Eye (tissue), 1 donor: Measurements from ENCODE around the gene ITPK1.

Experiments
- DNase-seq: peaks from one replicate; pipeline ENCODE4 v3.0.0-alpha.2; 2015

Gene ITPK1

GRCh38 chr14:93005838-93006237 is 109.9 kb downstream of the ITPK1 start:
- no peak for DNase-seq

- no peak for DNase-seq
These were observed 110.5 kb downstream of the ITPK1 start for GRCh38 chr14:93005135-93005813.

DNA sequence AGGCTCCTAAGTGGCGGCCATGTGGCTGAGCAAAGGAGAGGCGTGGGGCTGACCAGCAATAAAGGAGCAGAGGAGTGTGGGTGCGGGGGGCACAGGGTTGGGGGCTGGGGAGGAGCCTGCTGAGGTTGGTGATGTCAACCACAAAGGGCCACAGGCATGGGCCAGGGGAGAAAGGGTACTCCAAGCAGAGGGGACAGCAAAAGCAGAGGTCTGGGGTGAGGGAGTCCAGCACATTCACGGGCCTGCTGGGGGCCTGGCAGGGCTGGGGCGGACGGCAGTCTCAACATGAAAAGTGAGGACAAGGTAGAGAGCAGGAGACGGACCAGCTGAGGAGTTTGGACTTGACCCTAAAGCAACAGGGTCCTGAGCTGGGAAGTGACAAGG is 111.0 kb downstream of the ITPK1 start:
- no peak for DNase-seq

DNA sequence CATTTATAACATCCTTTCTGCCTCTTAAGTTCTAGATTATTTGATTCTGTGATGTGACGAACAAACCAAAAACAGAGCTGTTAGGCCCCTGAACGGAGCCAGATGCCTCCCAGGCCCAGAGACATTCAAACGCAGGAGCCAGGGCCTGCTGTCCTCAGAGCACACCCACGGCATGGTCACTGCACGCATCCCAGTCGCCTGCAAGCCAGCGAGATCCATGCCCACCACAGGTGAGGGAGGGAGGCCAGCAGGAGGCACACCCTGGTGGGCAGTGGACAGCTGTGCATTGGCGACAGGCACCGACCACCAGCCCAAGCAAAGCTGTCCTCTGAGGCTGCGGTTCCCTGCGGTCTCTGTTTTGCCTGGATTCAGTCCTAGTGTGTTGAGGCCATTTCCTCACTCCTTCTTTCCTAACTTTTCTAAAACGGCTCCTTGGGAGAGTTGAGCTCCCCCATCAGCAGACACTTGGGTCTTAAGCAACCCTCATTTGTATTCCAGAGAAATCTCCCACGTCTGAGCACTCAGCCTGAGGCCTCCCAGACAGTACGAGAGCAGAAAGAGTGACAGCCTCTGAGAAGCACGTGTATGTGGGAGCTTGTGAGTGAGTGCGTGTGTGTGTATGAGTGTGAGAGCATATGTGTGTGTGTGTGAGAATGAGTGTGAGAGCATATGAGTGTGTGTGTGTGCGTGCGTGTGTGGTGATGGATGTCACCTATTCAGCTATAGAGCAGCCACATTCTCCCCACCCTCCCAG is 111.6 kb downstream of the ITPK1 start:
- DNase-seq, result no peak

DNA sequence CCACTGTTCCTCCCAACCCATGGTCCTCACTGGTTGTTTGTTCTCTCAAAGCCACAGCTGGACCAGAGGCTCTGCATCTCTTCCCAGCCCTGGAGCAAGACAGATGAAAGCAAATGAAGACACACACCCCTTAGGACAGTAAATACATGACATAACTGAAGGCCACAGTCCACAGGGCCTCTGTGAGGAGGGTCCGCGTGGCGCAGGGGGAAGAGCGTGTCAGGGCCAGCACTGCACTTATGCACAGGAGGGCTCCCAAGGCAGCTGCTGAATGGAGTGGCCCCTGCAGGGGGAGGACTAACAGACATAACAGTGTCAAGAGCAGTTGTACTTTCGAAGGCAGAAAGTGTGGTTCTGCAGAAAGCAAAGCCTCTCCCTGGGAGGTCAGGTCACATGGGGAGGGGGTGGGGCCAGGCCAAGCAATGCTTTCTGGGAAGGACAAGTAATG is 112.8 kb downstream of the ITPK1 start:
- DNase-seq, result no peak

GRCh38 chr14:93002049-93002448 is 113.7 kb downstream of the ITPK1 start:
- no peak for DNase-seq

GRCh38 chr14:92998946-92999345 is 116.8 kb downstream of the ITPK1 start:
- DNase-seq, result no peak

GRCh38 chr14:92997343-92998061 is 118.2 kb downstream of the ITPK1 start:
- peak; percentile 26 for DNase-seq

DNA sequence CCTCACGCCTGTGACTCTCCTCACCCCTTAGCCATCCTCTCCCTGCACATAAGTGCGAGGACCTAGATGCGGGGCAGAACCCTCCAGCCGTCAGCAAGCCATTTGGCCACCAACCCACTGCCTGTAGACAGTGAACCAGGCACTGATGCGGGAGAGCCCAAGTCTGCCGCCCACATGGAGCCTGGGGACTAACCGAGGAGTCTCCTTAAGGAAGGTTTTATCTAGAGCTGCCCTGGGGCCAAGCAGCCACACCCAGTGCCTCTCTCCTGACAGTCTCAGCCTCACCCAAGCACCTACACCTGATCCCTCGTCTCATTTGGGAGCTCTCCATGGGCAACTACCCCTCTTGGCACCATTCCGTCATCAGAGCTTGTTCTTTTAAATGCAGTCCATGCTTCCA is 120.1 kb downstream of the ITPK1 start:
- DNase-seq, result no peak

- DNase-seq, result no peak
These were observed 120.8 kb downstream of the ITPK1 start for GRCh38 chr14:92994942-92995341.

DNA sequence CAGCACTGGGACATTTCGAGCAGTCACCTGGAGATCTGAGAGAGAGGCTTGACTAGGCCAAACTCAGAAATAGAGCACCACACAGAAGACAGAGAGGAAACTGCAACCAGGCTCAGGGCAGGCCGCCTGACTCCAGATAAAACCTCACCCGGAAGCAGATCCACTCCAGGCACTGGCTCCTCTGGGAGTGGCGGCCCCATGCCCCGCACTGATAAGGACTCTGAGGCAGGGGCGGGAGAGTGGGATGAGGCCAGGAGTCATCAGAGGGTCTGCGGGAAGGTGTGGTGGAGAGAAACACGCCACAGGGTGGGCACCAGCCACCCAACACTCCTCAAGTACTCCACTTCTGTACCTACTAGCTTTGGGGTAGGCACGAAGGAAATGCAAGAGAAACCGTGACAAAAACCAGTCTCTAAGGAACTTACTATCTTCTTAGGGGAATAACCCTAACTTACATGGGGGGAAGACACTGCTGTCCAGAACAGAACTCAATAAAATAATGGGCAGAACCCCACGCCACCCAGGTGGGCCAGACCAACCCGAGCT is 121.5 kb downstream of the ITPK1 start:
- DNase-seq, result no peak

DNA sequence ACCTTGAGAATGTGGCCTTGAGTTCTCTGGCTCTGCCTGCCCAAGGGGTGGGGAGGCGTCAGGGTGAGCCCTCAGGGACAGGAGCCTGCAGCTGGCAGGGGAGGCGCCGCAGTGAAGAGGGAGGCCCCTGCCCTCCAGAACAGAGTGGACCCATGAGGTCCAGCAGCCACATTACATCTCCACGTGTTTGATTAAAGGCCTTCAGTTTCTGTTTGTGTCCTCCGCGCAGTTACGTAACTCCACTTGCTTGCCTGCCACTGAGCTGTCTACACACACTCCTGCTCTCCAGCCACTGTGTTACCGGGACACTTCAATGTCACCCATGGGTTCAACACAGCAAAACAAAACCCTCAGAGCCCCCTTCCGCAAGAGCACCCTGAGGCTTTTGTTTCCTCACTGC is 122.4 kb downstream of the ITPK1 start:
- no peak for DNase-seq

- no peak for DNase-seq
These were observed 124.2 kb downstream of the ITPK1 start for GRCh38 chr14:92991536-92991935.

GRCh38 chr14:92990456-92991430 is 125.0 kb downstream of the ITPK1 start:
- DNase-seq, result peak; percentile 93

- DNase-seq, result no peak
These were observed 126.7 kb downstream of the ITPK1 start for GRCh38 chr14:92988786-92989755.

DNA sequence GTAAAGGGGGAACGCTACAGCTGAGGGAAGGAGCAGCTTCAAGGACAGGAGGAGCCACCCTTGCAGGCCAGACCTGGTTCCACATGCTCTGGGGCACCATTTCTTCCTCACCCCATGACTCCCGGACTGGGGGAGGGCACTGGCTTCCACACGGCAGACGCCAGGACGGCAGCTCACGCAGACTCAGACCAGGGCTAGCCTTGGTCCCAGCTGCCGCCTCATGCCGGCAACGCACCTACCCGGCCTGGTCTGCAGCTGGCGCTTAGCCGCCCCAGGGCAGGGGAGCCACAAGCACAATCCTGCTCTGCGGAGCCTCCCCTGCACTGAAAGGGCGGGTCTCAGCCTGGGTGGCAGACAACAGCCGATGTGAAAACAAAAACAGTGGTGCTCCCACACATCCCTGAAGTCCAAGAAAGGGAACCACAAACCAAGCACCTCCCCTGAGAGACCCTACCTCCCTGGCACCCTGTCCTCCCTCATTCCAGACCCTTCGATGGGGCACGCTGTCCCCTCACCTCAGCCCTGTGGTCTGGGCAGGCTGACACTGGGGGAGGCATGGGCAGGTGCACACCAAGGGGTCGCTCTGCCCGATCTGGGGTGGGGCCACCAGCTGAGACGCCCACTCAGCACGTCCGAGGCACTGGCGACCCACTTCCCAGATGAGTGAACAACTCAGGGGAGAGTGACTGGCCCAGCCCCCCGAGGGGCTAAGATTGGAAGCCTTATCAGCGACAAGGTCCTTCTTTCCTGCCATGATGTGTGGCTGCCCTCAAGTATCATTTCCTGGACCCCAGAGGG is 127.8 kb downstream of the ITPK1 start:
- DNase-seq, result peak; percentile 51

- no peak for DNase-seq
These were observed 128.6 kb downstream of the ITPK1 start for GRCh38 chr14:92987148-92987570.

DNA sequence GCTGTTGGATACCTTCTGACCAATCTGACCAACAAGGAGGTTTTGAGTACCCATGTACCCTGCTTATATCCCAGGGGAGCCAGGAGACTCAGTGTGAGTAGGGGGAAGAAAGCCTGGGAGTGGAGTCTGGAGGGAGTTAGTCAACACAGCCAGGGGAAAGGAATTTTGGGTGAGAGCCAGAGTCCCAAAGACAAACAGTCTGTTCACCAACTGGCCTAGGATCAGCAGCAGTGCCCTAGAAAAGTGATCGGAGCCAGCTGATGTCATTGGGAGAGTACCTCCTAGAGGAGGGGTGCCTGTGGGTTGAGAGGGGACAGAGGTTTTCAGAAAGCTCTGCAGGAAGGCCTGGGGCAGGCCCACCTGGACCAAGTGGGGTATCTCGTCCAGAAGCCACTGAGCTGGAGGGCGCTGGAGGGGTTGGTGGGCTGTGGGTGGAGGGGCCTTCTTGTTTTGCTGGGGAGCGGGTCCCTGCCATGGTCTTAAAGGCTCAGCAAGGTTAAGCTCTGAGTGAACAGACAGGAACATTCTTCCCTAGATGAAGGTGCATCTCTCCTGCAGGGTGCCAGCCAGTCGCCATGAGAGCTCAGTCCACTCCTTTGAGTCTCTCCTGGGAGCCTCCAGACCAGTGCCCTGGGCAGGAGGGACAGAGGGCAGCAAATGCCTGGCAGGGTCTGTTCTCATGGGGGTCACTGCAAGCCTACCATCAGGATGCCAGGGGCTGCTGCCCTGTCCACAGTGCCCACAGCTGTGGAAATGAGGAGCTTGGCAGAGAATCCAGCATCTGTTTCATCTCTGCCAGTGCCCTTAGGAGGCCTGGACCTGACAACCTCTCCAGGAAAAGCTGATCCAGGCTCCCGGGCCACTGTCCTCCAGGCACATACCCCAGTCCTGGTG is 129.2 kb downstream of the ITPK1 start:
- DNase-seq, result no peak

GRCh38 chr14:92985521-92985920 is 130.2 kb downstream of the ITPK1 start:
- no peak for DNase-seq
